Activated T-cell treated with anti-CD3 and anti-CD28 coated beads, Interleukin-2, amount 50 U/mL, for 24 hours (primary cell): ENCODE measurements around the gene COL28A1.

Source experiments
- DNase-seq: peaks from one replicate; pipeline ENCODE4 v3.0.0-alpha.2; 2020
- H3K27ac Mint-ChIP-seq: 2 replicates; pipeline ENCODE4 v1.8.0; 2020; ENCODE audit warnings: mild to moderate bottlenecking, mixed read lengths
- H3K27me3 Mint-ChIP-seq: 2 replicates; pipeline ENCODE4 v1.8.0; 2020; ENCODE audit warnings: mixed read lengths
- H3K36me3 Mint-ChIP-seq: 2 replicates; pipeline ENCODE4 v1.8.0; 2020; ENCODE audit warnings: low read depth, mixed read lengths
- H3K4me1 Mint-ChIP-seq: 2 replicates; pipeline ENCODE4 v1.8.0; 2020; ENCODE audit warnings: low read depth, mixed read lengths
- H3K4me3 Mint-ChIP-seq: 2 replicates; pipeline ENCODE4 v1.8.0; 2020; ENCODE audit warnings: mild to moderate bottlenecking, moderate library complexity, mixed read lengths
- H3K9me3 Mint-ChIP-seq: 2 replicates; pipeline ENCODE4 v1.8.0; 2020; ENCODE audit warnings: mixed read lengths

The COL28A1 gene

GRCh38 chr7:7552199-7552598, 16.5 kb upstream of the COL28A1 start:
- Mint-ChIP-seq H3K4me3 (no peak overlapping the region), H3K36me3 (no peaks in the 10 kb centered on the region), H3K4me1 (no peaks in the 10 kb centered on the region), H3K27ac (no peak overlapping the region), H3K27me3 (peaks cover 2% of the 10 kb centered on the region), H3K9me3 (no peaks in the 10 kb centered on the region)
- no peak for DNase-seq

GRCh38 chr7:7550663-7551062, 15.0 kb upstream of the COL28A1 start:
- Mint-ChIP-seq H3K4me1 (no peaks in the 10 kb centered on the region), H3K27ac (no peak overlapping the region), H3K4me3 (no peak overlapping the region), H3K36me3 (no peaks in the 10 kb centered on the region), H3K27me3 (peaks cover 2% of the 10 kb centered on the region), H3K9me3 (no peaks in the 10 kb centered on the region)
- DNase-seq: no peak

GRCh38 chr7:7548407-7548806, 12.7 kb upstream of the COL28A1 start:
- H3K27ac Mint-ChIP-seq: no peak overlapping the region
- no peak overlapping the region for H3K4me3 Mint-ChIP-seq
- no peaks in the 10 kb centered on the region for H3K36me3 Mint-ChIP-seq
- peaks cover 2% of the 10 kb centered on the region for H3K27me3 Mint-ChIP-seq
- DNase-seq: no peak
- H3K4me1 Mint-ChIP-seq: no peaks in the 10 kb centered on the region
- no peaks in the 10 kb centered on the region for H3K9me3 Mint-ChIP-seq

GRCh38 chr7:7542251-7542835, 6.7 kb upstream of the COL28A1 start:
- H3K9me3 Mint-ChIP-seq: no peaks in the 10 kb centered on the region
- no peak overlapping the region for H3K4me3 Mint-ChIP-seq
- H3K27ac Mint-ChIP-seq: no peak overlapping the region
- no peaks in the 10 kb centered on the region for H3K27me3 Mint-ChIP-seq
- no peaks in the 10 kb centered on the region for H3K4me1 Mint-ChIP-seq
- DNase-seq: no peak
- no peaks in the 10 kb centered on the region for H3K36me3 Mint-ChIP-seq

GRCh38 chr7:7539711-7540110, 4.0 kb upstream of the COL28A1 start:
- Mint-ChIP-seq H3K27ac (no peak overlapping the region), H3K36me3 (no peaks in the 10 kb centered on the region), H3K27me3 (no peaks in the 10 kb centered on the region), H3K4me3 (no peak overlapping the region), H3K9me3 (no peaks in the 10 kb centered on the region), H3K4me1 (no peaks in the 10 kb centered on the region)
- no peak for DNase-seq

- H3K9me3 Mint-ChIP-seq: no peaks in the 10 kb centered on the region
- no peaks in the 10 kb centered on the region for H3K27me3 Mint-ChIP-seq
- no peak overlapping the region for H3K27ac Mint-ChIP-seq
- H3K4me1 Mint-ChIP-seq: no peaks in the 10 kb centered on the region
- no peak for DNase-seq
- no peaks in the 10 kb centered on the region for H3K36me3 Mint-ChIP-seq
- H3K4me3 Mint-ChIP-seq: no peak overlapping the region
These were observed 3.5 kb upstream of the COL28A1 start for GRCh38 chr7:7539152-7539551.

- Mint-ChIP-seq H3K27me3 (peaks cover 3% of the 10 kb centered on the region), H3K4me3 (no peak overlapping the region), H3K4me1 (no peaks in the 10 kb centered on the region), H3K36me3 (no peaks in the 10 kb centered on the region), H3K9me3 (no peaks in the 10 kb centered on the region), H3K27ac (no peak overlapping the region)
- DNase-seq: no peak
These were observed 2.0 kb upstream of the COL28A1 start for GRCh38 chr7:7537711-7538110.

GRCh38 chr7:7536396-7537019, 835 bp upstream of the COL28A1 start:
- Mint-ChIP-seq H3K27me3 (peaks cover 6% of the 10 kb centered on the region), H3K9me3 (no peaks in the 10 kb centered on the region), H3K4me3 (no peak overlapping the region), H3K4me1 (no peaks in the 10 kb centered on the region), H3K36me3 (no peaks in the 10 kb centered on the region), H3K27ac (no peak overlapping the region)
- no peak for DNase-seq

GRCh38 chr7:7533831-7534430, 1.7 kb downstream of the COL28A1 start:
- Mint-ChIP-seq H3K27ac (no peak overlapping the region), H3K4me3 (no peak overlapping the region), H3K36me3 (no peaks in the 10 kb centered on the region), H3K4me1 (no peaks in the 10 kb centered on the region), H3K9me3 (no peaks in the 10 kb centered on the region), H3K27me3 (peaks cover 9% of the 10 kb centered on the region)
- DNase-seq: no peak

- Mint-ChIP-seq H3K27me3 (peaks cover 16% of the 10 kb centered on the region), H3K9me3 (no peaks in the 10 kb centered on the region), H3K27ac (no peak overlapping the region), H3K4me1 (no peaks in the 10 kb centered on the region), H3K36me3 (no peaks in the 10 kb centered on the region), H3K4me3 (no peak overlapping the region)
- no peak for DNase-seq
These were observed 6.3 kb downstream of the COL28A1 start for GRCh38 chr7:7529328-7529727.

- no peak overlapping the region for H3K27ac Mint-ChIP-seq
- no peak for DNase-seq
- H3K9me3 Mint-ChIP-seq: no peaks in the 10 kb centered on the region
- H3K27me3 Mint-ChIP-seq: peaks cover 13% of the 10 kb centered on the region
- no peak overlapping the region for H3K4me3 Mint-ChIP-seq
- no peaks in the 10 kb centered on the region for H3K4me1 Mint-ChIP-seq
- no peaks in the 10 kb centered on the region for H3K36me3 Mint-ChIP-seq
These were observed 8.6 kb downstream of the COL28A1 start for GRCh38 chr7:7527047-7527446.

GRCh38 chr7:7526006-7526405, 9.7 kb downstream of the COL28A1 start:
- H3K9me3 Mint-ChIP-seq: no peaks in the 10 kb centered on the region
- H3K36me3 Mint-ChIP-seq: no peaks in the 10 kb centered on the region
- H3K27me3 Mint-ChIP-seq: peaks cover 7% of the 10 kb centered on the region
- no peaks in the 10 kb centered on the region for H3K4me1 Mint-ChIP-seq
- H3K4me3 Mint-ChIP-seq: no peak overlapping the region
- no peak overlapping the region for H3K27ac Mint-ChIP-seq
- DNase-seq: no peak

GRCh38 chr7:7524121-7524520, 11.6 kb downstream of the COL28A1 start:
- no peaks in the 10 kb centered on the region for H3K36me3 Mint-ChIP-seq
- no peak for DNase-seq
- H3K27me3 Mint-ChIP-seq: peaks cover 7% of the 10 kb centered on the region
- H3K9me3 Mint-ChIP-seq: no peaks in the 10 kb centered on the region
- no peak overlapping the region for H3K27ac Mint-ChIP-seq
- no peak overlapping the region for H3K4me3 Mint-ChIP-seq
- peaks cover 3% of the 10 kb centered on the region for H3K4me1 Mint-ChIP-seq

- Mint-ChIP-seq H3K36me3 (no peaks in the 10 kb centered on the region), H3K4me1 (peaks cover 3% of the 10 kb centered on the region), H3K27me3 (peaks cover 7% of the 10 kb centered on the region), H3K9me3 (no peaks in the 10 kb centered on the region), H3K4me3 (no peak overlapping the region), H3K27ac (no peak overlapping the region)
- DNase-seq: no peak
These were observed 13.3 kb downstream of the COL28A1 start for GRCh38 chr7:7522421-7522820.

GRCh38 chr7:7521259-7521658, 14.4 kb downstream of the COL28A1 start:
- no peak for DNase-seq
- Mint-ChIP-seq H3K4me3 (no peak overlapping the region), H3K27ac (no peak overlapping the region), H3K36me3 (no peaks in the 10 kb centered on the region), H3K9me3 (no peaks in the 10 kb centered on the region), H3K27me3 (peaks cover 6% of the 10 kb centered on the region), H3K4me1 (peaks cover 3% of the 10 kb centered on the region)
